Kidney glomerular epithelial cell (primary cell): ENCODE results near the gene ZGRF1.
A peak's percentile ranks its signal among the peaks of the same experiment; 100 is the strongest.
"Not testable (repeated sequence)": the region's sequence is repeated elsewhere in the genome, so short reads cannot be mapped to it uniquely, and the experiment has no call there.

ENCODE experiments used
- DNase-seq: peaks from one replicate; lab custom pipeline; 2025; lab: John Stamatoyannopoulos, UW

ZGRF1 gene

DNA sequence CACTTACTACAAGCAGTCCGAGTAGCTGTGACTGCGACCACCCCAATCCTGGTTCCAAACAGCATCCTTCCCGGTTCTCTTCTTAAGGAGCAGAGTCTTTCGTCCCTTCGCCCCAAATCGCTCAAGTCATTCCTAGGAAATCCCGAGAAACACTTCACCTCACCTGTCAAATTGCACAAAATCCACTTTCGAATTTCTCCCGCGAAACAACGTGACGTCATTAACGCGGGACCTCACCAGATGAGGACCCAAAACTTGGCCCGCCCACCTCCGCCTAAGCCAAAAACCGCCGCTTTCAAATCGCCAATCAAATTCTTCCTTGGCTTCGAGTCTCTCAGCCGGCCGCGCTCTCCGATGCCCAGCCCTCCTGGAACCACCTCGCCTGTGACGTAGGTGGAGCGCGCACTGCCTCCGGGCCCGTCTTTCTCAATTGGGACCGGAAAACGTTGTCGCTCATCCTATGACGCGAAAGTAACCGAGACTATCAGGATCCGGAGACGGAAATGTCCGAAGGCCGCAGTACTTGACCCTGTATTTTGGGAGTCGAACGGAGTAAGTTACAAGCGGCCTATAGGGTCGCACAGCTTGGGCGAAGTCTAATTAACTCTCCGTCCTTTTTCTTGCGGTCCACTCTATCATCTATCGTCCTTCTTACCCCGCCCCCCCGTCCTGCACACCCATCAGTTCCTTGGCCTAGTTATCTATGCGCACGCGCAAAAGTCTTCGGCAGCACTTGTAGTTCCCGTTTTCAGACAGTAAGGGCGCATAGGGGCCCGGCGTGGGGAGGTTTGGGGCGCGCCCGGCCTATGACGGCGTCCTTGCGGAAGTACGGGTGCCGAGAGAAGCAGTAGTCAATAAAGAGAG, at the start of gene ZGRF1, which contains the start of gene LARP7:
Gene ZGRF1 (minus strand): TSS at position 222 of the 864 bp plus-strand sequence. CDS start 3,733 bp downstream, outside the sequence.
Gene LARP7 (plus strand): TSS at position 456 of the 864 bp plus-strand sequence. CDS start 7,527 bp downstream, outside the sequence.
- DNase-seq, result peak; percentile 98

DNA sequence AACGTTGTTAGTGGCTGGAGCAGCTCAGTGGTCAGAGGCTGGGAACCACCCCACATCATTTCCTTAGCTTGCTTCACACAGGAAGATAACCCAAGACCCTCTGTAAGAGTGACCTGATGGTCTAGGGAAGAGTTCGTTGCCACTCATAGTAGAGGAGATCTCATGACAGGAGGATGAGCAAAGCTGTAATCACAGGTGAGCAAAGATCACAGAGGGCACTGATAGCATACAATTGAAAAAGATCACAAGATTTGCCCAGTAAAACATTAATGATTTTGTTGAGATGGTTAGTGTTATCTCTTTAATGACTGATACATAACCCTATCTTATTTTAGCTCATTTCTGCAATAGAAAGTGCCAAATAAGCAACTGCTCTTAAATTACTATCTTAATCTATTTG, 44.3 kb upstream of the ZGRF1 start:
- no peak for DNase-seq

DNA sequence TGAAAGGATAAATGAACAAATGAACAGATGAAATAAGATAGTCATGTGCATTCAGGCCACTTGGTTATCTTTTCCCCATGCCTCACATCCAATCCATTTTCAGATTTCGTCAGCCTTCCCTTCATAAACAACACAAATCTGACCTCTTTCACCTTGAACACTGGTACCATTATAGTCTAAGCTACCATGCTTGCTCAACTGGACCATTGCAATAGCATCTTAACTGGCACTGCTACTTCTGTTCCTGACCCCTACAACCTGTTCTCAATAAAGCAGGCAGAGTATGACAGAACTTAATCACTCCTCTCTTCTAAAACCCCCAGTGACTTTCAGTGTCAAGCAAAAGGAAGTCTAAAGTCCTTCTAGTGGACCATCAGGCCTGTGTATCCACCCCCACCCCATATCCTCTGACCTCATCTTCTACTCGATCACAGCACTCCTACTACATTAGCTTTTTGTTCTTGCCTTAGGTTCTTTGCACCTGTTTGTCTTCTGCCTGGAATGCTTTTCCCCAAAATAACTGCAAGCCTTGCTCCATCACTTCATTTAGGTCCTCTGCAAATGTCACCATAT, 40.9 kb upstream of the ZGRF1 start:
- DNase-seq, result no peak

- no peak for DNase-seq
These were observed 37.7 kb upstream of the ZGRF1 start for GRCh38 chr4:112674376-112674775.

- DNase-seq, result no peak
These were observed 37.0 kb upstream of the ZGRF1 start for GRCh38 chr4:112673686-112674085.

DNA sequence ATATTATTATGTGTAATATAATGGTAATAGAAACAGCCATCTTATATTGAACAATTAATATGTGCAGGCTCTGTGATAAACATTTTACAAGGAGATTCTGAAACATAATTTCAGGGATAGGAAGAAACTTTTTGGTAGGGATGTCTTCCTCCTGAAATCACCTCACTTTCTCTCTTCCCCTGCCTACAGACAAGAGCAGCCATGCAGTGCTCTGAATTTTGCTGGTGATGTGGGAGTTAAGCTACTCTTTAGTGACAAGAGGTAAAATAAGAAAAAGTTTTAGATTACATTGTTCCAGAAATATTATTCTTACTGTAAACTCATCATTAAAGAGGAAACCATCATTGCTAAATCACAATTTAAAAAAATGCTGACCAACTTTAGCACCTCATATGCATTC, 36.4 kb upstream of the ZGRF1 start:
- no peak for DNase-seq

DNA sequence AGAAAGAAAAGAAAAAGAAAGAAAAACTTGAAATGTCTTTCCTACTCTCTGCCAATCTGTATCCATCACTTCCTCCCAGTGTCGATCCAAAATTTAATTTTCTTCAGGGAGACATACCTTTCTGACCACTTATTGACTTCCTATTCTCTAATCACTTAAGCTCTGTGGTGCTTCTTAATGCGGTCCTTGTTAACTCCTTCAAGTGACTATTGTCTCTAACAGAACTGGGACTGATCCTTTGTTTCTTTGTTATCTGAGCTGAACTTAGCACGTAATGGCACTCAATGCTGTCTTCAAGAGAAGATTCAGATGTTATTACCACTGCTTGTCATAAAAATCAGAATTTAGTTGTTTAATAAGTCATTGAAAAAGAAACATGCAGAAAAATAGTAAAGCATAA, 31.4 kb upstream of the ZGRF1 start:
- DNase-seq, result no peak

- DNase-seq, result no peak
These were observed 27.9 kb upstream of the ZGRF1 start for GRCh38 chr4:112664611-112665010.

- not testable (repeated sequence) for DNase-seq
These were observed 19.4 kb upstream of the ZGRF1 start for GRCh38 chr4:112656115-112656514.

DNA sequence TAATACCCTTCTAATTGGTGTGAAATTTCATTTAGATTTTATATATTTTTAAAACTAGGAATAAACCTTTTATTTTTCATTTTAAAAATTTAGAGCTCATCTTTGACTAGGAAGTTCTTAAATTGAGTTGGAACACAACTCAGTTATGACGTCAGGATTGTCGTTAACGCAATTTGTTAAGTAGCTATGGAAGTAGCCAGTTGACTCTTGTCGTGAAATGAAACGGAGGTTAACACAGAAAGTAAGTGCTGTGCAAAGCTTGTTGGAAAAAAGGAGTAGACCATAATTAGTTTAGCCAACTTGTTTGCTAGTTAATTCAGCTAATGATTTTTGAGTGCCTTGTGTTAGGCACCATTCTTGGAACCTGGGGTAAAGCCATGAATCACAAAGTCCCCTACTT, 18.6 kb upstream of the ZGRF1 start:
- DNase-seq, result no peak

- no peak for DNase-seq
These were observed 15.5 kb upstream of the ZGRF1 start for GRCh38 chr4:112652216-112652615.

DNA sequence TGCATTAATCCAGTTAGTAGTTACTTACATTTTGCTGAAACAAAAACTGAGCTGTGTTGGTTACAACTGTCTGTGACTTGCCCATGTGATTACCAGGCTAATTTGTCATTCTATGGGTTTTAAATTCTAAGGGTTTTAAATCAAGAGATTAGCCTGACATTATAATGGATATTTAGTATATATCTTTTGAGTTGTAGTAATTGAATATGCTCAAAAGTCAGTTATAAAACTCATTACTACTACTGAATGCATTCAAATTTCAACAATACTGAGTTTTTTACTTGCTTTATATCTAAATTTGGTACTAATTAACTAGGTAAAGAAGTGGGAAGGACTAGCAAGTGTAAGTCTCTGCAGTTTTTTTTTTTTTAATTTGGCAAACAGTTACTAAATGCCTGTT, 14.9 kb upstream of the ZGRF1 start:
- DNase-seq, result no peak

- DNase-seq, result no peak
These were observed 13.6 kb upstream of the ZGRF1 start for GRCh38 chr4:112650332-112650731.

DNA sequence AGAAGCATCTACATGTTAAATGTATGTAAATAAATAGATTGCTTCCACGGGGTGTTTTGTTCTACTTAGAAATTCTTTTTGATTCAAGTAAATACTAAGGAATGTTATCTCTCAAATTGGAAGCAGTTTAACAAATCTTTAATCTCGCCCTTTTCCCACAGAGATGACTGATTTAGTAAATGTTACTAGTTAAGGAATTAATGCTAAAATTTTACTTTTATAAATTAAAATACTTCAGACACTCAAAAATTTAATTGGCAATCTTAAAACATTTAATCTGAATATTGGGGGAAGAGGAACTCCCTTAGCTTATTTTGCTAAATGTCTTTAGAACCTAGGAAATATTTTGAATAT, 12.3 kb upstream of the ZGRF1 start:
- DNase-seq, result no peak

DNA sequence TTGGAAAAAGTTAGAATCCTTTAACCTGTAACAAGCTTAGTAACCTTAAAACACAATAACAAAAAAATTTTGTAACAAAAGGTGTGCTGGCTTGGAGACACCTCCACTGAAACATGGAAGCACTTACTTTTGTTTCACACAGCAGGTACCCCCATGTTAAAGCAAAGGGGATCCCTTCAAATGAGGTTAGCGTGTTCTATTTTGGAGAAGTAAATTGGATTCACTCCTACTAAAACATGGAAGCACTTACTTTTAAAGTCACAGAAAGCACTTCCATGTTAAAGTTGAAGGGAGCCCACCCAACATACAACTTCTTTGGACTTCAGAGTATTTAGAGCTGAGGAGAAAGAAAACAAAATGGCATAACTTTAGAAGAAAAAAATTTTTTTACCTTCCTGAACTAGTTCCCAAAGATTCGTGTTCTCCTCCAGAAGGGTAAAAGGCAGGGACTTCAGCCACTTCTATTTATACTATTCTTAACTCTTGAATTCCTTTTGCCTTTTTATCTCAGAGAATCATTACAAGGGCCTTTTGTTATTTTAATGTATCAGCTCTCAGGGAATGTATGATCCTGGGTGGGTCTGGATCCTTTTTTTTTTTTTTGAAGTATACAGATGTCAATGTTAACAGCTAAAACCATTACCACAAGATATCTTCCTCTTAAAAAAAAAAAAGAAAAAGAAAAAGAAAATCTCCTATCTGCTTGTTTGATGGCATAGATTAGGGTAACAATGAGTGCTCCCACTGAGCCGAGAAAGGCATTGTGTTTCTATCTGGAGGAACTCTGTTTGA, 11.8 kb upstream of the ZGRF1 start:
- DNase-seq, result no peak

GRCh38 chr4:112647785-112648184, 11.1 kb upstream of the ZGRF1 start:
- DNase-seq, result no peak

- no peak for DNase-seq
These were observed 10.2 kb upstream of the ZGRF1 start for GRCh38 chr4:112646632-112647537.

DNA sequence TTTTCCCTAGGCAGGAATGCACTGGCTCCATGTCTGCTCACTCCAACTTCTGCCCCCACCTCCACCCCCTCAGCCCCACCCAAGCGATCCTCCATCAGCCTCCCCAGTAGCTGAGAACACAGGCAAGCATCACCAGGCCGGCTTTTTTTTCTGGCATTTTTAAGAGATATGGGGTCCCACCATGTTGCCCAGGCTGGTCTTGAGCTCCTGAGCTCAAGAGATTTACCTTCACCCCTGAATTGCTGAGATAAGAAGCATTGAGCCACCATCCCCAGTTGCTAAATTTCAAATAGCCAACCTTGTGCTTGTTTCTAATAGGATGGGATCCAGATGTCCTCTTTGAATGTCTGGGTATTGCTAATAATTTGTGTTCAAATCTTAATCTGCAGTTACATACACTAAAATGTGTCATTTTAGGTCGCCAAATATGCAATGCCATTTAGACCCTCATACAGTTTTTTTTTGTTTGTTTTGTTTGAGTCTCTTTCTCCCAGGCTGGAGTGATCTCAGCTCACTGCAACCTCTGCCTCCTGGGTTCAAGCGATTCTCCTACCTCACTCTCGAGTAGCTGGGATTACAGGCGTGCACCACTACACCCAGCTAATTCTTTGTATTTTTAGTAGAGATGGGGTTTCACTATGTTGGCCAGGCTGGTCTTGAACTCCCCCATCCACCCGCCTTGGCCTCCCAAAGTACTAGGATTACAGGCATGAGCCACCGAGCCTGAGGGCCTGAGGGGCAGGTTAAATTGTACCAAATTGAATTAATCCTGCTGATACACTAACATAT, 9.0 kb upstream of the ZGRF1 start:
- DNase-seq, result no peak

GRCh38 chr4:112644595-112645535, 8.2 kb upstream of the ZGRF1 start:
- not testable (repeated sequence) for DNase-seq

DNA sequence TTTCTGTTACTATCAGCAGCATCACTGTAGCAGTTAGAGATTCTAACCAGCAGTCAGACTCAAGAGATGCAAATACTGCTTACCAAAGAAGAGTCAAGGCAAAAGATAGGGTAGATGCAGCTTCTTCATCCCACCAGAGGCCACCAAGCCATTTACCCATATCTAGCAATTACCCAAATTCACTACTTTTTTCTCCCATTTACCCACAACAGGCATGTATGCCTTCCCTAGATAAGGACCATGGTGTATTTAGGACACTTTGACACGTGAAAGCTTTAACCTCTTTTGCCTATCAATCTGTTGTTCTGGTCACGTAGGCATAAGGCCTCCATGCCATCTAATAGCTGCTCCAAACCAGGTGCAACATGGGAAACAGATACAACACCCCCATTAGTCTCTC, 5.8 kb upstream of the ZGRF1 start:
- DNase-seq, result no peak
